ENCODE data around the gene KIF5A. TPM values are rescaled to one million over a fixed set of nuclear protein-coding genes. Genes with fewer than 3 reads are reported as not detected.

KIF5A gene
- total RNA-seq, 1 donor from 2014 or later: 0.17 TPM

DNA sequence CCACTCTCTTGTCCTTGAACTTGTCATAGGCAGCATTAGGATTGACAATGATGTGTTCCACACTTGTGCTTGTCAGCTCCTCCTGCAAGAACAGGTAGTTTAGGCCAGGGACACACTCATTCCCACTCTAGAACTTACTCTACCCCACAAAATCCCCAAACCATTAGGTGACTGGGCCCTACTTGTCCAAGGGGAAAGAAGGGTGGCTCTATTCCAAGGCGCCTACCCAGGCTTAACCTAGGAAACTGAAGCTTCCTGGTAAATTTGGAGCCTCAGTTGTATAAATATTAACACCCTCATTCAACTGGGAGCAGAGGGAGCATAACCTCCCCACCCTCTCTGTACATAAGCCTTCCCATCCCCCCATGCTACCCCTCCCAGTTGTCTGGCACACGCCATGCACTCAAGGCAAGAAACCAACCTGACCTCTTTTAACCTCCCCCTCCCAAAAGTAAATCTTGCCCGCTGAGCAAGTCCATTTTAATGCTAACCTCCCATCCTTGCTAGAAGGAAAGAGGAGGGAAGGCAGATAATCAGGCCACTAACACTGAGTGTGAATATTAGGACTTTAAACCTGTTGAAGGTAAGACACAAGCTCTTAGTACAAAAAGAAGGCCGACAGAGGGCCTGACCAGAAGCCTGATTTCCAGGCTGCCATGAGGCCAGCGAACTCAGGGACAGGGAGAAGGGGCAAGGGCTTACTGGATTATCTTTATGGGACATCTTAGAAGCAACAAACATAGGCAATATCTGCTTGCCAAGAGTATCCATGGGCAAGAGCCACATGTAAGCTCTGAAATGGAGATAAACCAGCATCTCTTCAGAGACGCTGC, 13.9 kb upstream of the KIF5A start:
- DNase-seq: no peak

DNA sequence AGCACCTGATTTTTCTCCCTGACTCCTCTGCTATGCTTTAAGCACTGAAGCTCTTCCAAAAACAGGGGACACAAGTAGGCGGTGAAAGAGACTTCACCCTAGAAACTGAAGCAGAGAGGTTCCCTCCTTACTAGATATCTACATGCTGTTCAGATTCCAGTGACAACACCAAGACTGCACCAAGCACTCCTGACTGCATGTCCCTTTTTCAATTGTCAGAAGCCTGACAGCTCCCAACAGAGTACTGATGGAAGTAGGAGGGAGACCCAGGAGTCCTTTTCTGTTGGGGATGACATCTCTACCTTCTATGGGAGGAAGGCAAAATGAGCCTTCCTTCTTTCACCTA, 13.3 kb upstream of the KIF5A start:
- no peak for DNase-seq

DNA sequence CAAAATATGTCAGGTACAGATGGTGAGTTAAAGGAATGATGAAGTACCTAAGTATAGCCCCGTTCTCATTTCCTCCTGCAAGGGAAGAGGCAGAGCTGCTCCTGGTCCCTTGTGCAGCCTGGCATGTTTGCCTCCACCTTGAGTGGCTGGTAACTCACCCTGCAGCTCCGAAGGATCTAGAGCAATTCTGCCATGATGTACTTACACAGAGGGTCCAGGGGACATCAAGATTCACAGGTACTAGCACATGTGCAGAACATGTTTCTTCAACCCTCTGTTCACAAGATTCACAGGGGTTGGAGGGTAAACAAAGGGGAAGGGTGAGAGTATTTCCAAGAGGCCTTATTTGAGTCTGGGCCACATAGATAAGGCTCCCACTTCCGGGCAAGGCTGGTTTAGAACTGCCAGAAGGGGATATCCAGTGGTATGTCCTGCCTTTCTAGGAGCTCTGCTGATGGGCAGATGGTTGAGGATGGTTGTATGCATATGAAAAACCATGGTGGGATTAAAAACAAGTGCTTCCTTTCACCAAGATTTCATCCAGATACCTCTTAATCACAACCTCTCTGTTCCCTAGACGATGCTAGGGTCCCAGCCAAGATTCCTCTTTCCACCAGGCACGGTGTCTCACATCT, 10.6 kb upstream of the KIF5A start:
- DNase-seq: no peak

DNA sequence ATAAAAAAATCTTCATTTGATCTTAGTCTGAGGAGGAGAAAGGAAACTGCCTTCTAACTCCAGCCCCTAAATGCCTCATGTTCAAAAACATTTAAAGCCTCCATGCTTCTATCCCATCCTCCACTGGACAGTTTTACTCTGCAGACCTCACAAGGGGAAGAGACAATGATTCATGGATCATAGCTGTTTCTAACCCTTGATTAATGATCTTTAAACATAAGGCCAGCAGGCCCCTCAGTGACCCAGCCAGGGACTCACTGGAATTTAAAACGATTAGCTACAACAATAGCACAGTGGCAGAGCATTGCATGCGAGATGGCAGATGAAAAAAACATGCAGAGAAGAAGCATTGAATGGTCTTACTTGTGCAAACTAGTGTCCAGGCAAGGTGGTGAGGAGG, 8.8 kb upstream of the KIF5A start:
- no peak for DNase-seq

DNA sequence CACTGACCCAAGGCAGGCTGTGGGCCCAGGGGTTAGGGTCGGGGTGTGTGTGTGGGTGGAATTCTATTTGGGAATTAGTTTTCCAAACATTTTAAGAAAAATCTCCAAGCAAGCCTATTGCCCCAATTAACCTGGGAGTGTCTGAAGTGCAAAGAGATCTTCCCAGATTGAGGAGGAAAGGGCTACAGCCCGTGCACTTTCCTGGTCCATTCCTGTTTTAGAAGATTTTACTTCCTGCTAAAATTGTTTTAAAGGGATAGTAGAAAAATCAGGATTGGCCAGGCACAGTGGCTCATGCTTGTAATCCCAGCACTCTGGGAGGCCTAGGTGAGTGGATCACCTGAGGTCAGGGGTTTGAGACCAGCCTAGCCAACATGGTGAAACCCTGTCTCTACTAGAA, 8.1 kb upstream of the KIF5A start:
- no peak for DNase-seq

DNA sequence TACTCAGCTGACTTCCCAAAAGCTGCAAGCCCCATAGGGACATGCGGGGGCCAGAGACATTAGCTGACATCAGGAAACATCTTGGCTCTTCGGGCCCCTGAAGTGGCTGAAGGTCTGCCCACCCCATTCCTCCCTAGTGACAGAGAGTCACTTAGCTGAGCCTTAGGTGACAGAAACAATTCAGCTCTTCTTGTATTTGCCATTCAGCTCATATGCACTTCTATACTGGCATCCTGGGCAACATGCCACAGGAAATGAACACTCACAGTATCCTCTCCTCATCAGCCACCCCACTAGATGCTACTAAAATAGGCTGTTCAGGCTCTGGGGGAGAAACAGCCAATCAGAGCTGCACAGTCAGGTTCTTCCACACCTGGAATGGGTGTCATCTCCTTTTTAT, 6.3 kb upstream of the KIF5A start:
- peak; percentile 57 for DNase-seq

DNA sequence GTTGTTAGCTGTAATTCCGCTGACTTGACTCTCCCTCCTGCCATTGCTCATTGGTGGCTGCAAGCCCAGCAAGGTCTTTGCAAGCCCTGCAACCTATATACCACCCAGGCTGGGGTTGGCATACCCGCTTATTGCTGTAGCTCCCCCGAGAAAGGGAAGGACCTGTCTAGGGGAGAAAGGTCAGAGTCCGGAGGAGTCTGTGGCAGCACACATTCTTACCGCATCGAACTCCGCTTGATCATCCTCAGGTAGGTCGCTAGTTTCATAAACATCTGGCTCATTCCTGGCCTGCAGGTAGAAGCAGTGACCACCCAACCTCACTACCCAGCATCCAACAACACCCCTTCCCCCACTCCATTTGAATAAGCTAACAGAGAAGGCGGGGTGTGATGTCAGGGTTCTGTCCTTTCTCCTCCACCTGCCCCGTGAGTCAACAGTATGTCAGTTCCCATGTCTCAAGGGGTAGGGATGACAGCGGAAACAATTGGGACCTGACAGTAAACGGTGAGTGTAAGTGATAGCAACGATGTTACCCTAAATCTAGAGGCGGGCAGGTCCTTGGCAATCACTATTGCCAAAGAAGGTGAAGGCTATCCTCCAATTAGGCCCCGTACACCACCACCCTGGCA, 3.9 kb upstream of the KIF5A start:
- peak; percentile 28 for DNase-seq

DNA sequence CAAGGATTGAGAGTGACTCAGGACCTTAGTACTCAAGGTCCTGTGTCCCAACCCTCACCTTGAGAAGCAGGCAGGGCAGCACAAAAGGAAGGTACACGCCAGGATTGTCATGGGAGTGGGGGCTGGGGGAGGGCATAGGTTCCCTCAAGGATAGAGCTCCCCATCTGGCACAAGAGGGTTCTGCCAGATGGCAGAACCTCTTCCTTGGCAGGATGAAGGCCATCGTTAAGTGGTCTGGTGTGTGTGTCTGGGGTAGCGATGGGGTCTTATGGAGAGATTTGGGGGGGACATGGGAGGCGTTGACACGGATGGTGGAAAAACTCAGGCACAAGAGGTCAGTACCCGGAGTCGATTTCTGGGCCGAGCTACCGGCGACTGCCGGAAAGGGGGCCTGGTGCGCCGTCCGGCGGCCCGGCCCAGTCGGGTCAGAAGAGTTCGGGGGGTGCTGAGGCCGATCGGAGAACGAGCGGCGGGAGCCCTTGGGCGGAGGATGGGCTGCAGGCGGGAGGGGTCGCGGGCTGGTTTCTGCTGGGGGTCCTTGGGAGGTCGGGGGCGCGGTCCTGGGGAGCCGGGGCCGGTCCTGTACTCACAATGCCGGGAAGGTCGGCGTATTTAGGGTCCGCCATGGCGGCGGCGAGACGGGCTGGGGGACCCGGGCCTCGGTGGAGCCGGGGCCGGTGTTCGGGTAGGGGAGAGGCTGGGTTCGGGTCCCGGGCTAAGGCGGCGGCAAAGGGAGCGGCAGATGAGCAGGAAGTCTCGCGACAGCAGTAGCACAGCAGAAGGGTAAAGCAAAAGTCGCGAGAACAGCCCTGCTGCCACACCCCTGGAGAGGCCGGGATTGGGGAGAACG, 3.2 kb upstream of the KIF5A start, which contains the start of gene DCTN2:
Gene DCTN2, minus strand, starts transcription at position 755 of the 850 bp plus-strand sequence. Its CDS starts 129 bp downstream, at position 626.
- peak; percentile 98 for DNase-seq

DNA sequence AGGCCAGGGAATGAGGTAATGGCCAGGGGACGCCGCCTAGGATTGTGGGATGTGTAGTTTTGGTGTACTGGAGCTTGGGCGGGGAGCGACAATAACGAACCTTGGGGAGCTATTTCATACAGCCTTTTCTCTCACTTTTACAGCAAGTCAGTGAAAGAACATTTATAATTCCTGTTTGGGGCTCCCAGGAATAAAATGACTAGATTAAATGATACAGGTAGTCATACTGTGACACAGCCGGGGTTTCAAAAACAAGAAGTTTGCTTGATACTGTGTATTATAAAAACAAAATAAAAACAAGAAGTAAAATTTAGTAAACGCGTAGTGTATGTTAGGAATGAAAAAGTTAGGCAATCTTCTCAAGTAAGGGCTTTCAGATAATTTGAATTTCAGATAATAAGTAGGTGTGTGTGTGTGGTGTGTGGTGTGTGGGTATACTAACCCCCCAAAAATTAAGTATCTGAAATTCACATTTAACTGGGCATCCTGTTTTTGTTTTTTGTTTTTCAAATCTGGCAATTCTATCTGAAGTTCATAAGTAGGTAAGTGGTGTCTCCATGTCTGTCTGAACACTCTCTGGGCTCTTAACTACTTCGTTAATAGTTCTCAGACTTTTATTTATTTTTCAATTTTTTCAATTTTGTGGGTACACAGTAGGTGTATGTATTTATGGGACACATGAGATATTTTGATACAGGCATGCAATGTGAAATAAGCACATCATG, 2.4 kb upstream of the KIF5A start:
- DNase-seq: no peak

DNA sequence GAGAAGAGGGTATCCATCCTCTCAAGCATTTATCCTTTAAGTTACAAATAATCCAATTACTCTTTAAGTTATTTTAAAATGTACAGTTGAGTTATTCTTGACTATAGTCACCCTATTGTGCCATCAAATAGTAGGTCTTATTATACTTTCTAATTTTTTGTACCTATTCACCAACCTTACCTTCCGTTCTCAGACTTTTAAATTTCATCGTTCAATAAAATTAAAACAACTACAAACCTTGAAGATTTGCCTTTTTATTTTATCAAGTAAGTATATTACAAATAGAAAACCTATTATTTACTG, 1.9 kb upstream of the KIF5A start:
- no peak for DNase-seq

DNA sequence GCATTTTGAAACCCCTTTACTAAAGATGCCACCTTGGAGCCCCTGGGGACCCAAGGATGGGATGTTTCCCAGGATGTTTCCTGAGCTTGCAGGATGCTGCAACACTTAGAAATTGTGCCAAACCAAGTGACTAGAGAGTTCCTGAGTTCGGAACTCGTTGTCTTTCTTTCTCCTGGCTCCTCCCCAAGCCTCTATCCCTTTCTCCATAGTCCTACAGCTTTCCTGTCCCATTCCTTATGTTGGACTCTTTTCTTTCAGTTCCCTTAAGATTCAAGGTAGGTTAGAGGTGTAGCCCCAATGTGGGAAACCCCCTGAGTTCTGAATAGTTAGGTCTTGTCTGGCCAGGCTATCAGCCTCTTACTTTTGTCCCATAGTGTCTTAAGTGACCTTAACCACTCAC, 1.4 kb upstream of the KIF5A start:
- no peak for DNase-seq

DNA sequence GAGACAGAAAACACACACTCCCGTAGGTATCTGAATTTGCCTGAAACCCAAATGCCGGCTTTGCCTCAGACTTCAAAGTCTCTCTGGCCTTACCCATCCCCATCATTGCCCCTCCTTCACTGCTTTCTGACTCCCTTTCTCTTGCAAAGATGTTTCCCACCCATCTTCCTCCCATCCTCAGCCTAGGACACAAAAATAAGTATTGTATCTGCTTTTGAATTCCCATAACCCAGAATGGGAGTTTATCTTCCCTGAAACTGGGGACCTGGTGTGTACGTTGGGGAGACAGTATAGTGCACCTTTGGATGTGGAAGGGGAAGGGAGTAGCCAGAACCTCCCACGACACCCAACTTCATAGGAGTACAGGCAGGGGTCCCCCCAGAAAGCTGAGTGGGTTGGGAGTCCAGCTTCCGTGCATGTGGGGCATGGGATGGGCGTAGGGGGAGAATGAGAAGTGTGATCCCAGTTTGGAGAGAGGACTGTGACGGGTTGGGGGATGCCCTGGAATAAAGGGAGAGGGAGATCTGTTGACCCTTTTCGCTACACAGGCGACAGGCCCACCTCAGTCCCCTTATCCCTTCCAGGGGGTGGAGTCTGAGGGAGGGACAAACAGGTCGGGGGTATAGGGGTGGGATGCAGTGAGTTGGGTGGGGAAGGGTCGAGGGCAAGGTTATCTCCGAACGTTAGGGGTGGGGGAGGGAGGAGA, 488 bp upstream of the KIF5A start:
- no peak for DNase-seq

DNA sequence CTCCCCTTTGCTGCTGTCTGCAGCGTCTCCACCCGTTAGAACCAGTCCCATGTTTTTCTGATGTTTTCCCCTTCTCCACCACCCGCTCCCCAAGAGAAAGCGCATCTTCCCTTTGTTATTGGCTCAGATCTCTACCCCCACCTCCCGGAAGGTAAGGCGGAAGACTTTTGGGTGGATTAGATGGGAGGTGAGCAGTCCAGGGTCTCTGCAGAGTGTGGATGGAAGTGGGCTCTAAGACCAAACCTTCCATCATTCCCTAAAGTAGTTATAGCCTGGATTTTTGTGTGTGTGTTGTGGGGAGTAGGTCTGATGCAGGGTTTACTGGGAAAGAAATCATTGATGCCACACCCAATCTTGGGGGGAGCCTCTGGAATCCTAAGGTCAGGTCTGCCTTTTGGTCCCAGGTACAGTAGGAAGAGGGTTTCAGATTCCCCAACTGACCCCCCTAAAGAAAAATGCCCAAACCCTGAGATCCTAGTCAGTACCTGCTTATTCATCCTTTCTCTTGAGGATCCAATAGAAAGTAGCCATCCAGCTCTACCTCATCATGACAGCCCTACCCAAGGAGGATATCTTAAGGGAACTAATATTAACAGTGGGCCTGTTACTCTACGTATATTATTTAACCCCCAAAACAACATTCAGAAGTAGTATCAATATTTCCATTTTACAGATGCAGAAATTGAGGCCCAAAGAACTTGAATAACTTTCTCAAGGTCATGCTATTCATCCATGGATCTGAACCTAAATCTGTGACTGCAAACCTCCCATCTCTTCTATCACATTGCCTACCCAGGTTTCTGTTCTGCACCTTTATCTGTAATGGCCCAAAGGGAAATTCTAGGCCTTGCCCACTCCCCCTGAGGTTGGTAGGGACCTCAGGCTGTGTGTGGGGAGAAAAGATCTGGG, 1.1 kb downstream of the KIF5A start:
- no peak for DNase-seq

DNA sequence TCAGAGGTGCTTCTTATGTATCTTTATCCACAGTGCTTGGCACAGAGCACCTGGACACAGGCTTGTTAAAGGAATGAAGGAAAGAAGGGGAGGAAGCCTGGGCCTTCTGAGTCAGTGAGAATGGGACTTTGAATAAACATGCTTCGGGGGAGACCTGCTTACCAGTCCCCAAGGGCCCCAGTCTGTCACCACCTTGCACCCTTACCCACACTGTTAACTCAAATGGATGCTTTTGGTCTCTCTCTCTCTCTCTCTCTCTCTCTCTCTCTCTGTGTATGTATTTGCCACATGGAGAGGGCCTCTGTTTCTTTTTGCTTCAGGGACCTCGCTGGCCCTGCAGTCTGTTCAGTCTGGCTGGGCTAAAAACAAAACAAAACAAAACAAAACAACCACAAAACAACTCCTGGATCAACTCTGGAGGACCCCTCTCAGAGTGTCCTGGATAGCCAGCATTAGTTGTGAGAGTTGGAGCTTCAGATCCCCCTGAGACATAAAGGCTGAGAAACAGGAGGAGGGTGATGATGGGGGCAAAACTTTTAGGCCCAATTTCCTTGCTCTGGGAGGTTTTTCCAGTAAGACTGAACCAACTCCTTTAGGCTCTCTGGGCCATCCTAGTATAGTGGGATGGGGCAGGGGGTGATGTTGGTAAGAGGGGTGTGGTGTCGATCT, 1.9 kb downstream of the KIF5A start:
- DNase-seq: no peak

DNA sequence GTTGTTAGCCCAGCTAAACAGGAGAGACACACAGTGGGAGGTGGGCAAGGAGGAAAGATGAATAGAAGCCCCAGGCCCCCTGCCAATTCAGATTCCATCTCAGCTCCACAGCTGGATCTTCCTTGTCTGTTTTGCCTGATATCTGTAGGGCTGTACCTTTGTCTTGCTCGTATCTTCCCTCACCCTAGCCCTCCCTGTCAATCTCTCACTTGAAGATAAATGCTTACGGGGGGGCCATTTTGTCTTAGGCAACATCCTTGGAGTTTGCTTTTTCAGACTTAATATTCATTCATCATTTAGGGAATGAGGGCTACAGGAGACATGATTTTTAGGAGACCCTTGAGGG, 2.4 kb downstream of the KIF5A start:
- no peak for DNase-seq

DNA sequence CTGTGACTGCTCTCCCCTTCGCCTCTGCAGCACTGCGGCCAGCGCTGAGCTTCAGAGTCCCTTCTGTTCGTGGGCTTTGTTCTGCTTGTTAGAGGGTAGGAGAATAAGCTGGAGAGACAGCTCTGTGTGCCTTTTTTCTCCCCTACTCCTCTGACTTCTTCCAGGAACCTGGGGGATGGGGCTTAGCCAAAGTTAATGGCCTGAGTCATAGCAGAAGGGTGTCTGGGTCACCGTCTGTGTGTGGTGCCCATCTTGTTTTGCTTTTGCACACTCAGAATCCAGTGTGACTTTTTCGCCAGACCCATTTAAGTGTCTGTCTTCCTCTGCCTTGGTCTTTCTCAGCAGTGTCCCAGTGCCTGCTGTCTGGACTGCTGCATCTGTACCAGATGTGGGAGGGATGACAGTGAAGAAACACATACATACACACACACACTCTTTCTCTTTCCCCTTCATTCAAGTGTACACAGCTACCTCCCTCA, 3.0 kb downstream of the KIF5A start:
- no peak for DNase-seq

DNA sequence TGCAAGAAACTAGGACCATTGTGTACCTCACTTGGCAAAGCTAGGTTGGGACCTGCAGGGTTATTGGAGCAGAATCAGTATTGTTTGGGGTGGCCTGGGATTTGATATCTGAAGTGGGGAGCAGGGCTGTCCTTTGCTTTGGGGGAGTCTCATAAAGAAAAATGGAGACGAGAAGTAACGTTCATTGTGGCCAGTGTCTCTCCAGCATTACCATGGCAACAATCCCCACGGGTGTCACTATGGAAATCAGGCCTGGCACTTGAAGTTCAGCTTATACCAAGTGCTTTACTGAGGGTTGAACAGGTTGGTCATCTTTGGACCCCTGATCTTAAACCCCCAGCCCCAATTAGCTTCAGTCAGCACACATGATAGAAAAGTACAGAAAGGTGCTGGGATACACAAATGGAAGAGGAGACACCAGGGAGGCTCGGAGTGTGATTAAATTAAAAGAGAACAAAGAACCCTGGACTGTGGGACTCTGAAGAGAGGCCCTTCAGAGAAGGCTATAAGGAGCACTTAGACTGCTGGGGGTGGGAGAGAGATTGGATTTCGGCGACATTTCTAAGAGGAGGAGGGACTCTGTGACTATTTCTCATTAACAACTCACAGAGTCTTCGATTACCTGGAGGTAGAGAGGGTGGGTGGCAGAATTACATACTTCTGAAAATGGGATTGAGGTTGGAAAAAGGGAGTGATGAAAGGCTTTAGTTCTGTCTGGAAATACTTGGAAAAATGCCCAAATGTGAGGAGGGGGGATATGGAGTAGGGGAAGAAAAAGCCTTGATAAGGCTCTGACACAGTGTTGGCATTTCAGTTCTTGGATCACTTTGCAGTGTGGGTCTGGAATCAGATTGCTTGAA, 3.7 kb downstream of the KIF5A start:
- DNase-seq: no peak

DNA sequence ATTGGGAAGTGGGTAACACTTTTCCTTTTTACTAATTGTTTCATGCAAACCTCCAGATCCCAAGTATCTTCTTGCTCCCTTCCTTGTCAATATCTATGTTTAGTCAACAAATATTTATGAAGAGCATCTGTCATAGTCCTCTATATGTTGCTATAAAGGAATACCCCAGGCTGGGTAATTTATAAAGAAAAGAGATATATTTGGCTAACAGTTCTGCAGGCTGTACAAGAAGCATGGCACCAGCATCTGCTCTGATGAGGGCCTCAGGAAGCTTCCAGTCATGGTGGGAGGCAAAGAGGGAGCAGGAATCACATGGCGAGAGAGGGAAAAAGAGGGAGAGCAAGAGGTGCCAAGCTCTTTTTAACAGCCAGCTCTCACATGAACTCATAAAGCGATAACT, 4.6 kb downstream of the KIF5A start:
- no peak for DNase-seq

DNA sequence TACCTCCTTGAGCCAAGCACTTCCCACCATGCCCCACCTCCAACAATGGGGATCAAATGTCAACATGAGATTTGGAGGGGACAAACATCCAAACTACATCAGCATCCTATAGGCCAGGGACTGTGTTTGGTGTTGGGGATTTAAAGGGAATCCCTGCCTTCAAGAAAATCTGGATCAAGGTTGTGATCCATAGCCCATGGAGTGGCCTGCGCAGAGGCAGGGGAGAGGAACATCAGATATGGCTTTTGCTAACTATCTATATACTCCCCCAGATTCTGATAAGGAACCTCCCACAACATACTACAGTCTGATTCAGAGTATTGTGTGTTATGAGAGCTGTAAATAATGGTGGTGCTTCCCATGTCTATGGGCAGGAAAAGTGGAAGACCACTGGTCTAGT, 5.1 kb downstream of the KIF5A start:
- no peak for DNase-seq
